ENCODE results near the gene IL17B. TPM values are rescaled to one million over a fixed set of nuclear protein-coding genes. Genes with fewer than 3 reads are reported as not detected.

Gene IL17B, protein sequence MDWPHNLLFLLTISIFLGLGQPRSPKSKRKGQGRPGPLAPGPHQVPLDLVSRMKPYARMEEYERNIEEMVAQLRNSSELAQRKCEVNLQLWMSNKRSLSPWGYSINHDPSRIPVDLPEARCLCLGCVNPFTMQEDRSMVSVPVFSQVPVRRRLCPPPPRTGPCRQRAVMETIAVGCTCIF
- total RNA-seq (2014; rRNA removed; shearing (Covaris generic)) = not detected in 2 replicates
- polyA plus RNA-seq (2015; cell fraction: cytosol; rRNA removed) = not detected in 2 replicates
- not detected in 2 replicates for polyA plus RNA-seq (2015; cell fraction: nucleus; rRNA removed)

- no peak for DNase-seq (ENCODE audit: low read depth)
Measured at GRCh38 chr5:149379177-149379761, at the start of gene IL17B. Gene IL17B, minus strand, starts transcription at chr5:149379292. Its CDS starts 67 bp downstream, at chr5:149379225.

GRCh38 chr5:149428032-149428431, 48.9 kb upstream of the IL17B start:
- DNase-seq (ENCODE audit: low read depth) = no peak

DNA sequence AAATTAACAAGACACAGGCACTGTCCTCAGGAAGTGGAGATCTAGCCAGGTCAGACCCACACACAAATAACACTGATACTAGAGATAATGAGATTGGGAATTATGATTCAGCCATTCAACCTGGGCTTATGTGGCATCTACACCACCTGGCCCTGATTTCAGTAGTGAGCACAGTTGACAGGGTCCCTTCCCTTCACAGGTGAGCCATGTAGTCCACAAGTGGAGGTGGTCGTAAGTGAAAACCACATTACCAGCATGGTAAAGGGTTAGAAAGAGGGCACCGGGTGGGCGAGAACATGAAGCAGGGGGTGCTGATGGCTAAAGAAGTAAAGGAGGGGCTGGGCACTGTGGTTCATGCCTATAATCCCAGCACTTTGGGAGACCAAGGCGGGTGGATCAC, 48.3 kb upstream of the IL17B start:
- no peak for DNase-seq (ENCODE audit: low read depth)

DNA sequence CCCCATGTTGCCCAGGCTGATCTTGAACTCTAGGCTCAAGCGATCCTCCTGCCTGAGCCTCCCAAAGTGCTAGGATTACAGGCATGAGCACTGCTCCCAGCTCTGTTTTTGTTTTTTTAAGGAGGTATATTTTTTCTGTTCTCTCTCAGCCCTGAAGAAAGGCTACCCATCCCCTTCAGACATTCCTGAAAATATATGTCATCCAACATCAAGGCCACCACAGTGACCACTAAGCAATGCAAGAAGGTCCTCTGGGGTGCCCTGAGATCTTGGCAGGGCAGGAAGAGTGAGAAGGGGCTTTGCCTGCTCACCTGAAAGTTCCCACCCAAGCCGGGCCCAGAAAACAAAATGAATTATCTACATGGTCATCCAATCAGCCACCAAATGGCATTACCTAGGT, 47.8 kb upstream of the IL17B start:
- DNase-seq (ENCODE audit: low read depth) = peak; percentile 58

GRCh38 chr5:149425729-149426128, 46.6 kb upstream of the IL17B start:
- no peak for DNase-seq (ENCODE audit: low read depth)

- no peak for DNase-seq (ENCODE audit: low read depth)
Measured at GRCh38 chr5:149424371-149425315, 45.6 kb upstream of the IL17B start.

DNA sequence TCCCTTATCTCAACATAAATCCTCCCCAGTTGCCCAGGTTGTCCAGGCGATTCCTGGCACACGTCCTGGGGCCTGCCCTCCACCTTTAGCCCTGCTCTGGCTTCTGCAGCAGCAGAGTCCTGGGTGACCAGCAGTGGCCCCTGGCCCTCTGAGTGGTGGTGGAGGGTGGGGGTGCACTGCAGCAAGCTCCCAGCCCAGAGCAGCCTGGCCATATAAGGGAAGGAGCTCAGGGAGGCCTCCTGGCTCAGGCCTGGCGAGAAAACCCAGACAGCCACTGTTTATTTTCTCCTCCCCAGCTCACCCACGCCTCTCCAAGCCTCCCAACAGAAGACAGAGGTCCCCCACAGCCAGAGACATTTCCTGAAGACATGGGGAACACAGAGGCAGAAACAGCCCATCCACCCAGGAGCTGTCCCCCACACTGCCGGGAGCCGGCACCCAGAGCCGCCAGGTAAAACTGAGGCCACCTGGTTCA, 44.7 kb upstream of the IL17B start:
- DNase-seq (ENCODE audit: low read depth) = no peak

GRCh38 chr5:149423049-149423793, 44.1 kb upstream of the IL17B start:
- DNase-seq (ENCODE audit: low read depth) = no peak

DNA sequence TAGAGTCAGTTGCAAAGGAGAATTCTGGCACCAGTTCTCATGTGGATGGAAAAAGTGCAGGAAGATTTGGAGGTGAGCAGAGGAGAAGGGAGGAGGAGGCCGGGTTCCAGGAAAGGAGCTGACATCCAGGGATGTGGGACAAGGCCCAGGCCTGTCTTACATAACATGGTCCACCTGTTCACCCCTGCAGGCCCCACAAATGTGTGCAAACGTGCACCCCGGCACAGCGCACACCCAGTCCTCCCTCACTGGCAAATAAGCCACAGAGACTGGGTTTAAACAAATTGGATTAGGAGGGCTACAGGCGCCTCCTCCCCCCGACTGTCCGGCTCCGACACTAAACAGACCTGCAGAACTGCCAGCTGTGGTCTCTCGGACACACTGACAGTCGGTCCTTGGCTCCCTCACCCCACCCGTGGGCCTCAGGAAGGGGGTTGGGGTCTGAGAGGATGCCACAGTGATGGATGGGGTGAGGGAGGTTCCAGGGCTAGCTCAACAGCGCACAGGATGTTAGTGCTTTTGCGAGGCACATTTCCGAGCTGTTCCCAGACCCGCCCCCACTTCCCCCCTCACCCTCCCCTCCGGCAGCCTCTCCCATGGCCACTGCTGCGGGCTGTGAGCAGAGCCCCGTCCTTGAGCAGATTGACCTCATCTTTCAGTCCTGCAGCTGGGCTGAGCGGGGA, 43.4 kb upstream of the IL17B start:
- DNase-seq (ENCODE audit: low read depth) = no peak

DNA sequence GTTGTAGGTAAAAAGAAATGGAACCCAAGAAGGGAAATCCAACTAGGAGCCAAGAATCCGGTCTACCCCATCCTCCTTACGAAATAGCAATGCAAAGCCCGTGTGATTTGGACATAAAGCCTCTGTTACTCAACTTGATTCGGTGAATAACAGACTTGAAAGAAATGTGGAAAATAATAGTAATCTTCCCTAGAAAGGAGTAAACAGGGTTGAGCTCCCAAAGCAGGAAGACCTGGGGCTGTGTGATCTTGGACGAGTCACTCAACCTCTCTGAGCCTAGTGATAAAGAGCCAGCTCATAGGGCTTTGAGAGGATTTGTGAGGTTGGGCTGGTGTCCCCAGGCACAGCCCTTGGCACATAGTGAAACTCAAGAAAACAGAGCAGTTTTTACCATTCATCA, 42.7 kb upstream of the IL17B start:
- DNase-seq (ENCODE audit: low read depth) = no peak

DNA sequence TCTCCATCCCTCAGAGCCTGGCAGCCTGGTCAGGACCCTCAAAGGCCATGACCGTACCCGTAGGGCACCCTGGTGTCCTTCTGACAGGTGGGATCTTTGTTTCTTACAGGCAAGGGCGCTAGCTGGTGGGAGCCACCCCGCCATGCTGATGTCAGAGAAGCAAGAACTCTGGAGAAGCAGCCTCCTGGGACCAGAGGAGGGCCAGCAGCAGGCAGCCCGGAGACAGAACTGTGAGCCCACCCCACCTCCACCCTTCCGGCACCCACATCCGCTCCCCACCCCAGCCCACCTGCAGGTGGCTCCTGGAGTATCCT, 42.2 kb upstream of the IL17B start:
- DNase-seq (ENCODE audit: low read depth) = no peak

DNA sequence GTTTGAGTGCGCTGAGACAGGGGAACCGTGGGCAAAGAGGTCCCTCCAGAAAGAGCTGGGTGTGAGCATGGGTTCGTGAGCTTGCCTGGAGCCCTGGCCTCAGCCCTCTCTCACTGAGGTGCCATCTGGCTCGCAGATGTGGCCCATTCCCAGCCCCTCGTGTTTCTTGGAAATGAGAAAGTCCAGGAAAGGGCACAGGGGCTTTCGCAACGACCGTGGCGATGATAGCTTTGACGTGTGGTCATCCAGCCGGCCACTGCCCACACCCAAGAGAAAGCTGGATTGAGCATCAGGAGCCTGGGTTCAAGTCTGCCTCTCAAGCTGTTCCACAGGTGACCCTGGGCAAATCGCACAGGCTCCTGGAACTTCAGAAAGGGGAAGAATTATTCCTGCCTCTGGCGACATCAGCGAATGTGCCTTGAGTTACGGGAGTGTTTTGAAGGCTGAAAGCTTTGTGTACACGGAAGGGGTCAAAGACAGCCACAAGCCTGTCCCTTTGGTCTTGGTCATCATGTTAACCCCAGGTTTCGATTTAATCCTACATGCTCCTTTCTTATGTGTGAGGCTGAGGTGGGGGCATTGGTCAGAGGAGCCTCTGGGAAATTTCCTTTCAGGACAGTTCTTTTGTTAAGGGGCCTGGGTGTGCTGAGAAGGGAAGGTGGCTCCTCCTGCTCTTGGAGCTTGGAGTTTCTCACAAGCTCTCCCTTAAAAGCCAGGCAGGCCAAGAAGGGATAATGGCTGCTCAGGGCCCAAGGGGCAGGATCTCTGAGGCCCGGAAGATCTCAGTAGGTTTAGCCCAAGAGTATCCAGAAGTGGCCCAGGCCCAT, 41.7 kb upstream of the IL17B start:
- no peak for DNase-seq (ENCODE audit: low read depth)

GRCh38 chr5:149419859-149420544, 40.9 kb upstream of the IL17B start:
- DNase-seq (ENCODE audit: low read depth) = no peak

DNA sequence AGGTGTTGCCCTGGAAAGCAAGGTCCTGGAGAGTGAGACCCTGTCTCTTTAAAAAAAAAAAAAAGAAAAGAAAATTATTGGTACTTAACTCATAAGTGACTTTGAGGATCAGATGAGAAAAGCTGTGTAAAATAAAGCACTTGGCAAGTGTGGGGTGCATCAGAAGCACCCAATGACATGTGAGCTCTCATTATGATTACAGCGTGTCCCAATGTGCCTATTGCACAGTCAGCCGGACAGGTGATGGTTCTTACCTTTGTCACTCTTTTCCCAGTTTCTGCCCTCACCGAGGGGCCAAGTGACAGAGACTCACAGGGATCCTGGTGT, 40.4 kb upstream of the IL17B start:
- no peak for DNase-seq (ENCODE audit: low read depth)

DNA sequence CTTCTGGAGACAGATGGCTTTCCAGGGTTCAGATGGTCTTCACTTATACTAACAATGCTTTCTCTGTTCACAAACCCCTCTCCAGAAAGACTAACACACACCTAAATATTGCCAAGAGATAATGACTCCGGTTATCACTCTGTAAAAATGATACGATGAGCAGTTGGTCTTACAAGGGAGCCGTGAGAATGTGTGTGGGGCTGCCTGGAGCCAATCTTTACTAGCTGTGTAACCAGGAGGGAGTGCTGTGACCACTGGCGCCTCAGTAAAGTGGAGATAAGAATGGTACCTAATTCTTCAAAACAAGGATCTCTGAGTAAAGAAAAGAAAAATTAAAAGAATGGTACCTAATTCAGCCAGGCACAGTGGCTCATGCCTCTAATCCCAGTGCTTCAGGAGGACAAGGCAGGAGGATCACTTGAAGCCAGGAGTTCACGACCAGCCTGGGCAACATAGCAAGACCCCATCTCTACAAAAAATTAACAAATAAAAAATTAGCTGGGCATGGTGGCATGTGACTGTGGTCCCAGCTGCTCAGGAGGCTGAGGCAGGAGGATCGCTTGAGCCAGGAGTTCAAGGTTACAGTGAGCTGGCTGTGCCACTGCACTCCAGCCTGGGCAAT, 39.9 kb upstream of the IL17B start:
- no peak for DNase-seq (ENCODE audit: low read depth)

GRCh38 chr5:149417711-149418368, 38.7 kb upstream of the IL17B start:
- DNase-seq (ENCODE audit: low read depth) = no peak

GRCh38 chr5:149416987-149417710, 38.1 kb upstream of the IL17B start:
- no peak for DNase-seq (ENCODE audit: low read depth)

Data from HT1080 (cell line).